Measurements from ENCODE around the gene CTNNA1.

DNA sequence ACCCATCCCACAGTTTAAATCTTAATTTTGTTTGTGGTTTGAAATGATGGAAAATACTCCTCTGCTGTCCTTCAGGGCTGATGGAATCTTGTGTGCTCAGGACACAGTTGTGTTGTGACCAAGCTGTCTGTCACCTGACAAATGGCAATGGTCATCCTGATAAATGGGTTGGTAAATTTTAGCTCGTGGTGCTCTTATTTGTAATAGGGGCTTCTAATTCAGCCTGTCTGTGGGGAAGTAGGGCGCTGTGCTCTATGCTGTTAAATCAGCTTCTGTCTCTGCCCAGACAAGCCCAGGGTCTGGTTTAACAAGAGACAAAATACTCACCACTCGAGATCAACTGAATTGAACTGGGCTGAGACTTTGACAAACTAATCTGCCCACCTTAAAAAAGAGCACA is 117.4 kb downstream of the CTNNA1 start:
- TF ChIP-seq, protein P1, sequence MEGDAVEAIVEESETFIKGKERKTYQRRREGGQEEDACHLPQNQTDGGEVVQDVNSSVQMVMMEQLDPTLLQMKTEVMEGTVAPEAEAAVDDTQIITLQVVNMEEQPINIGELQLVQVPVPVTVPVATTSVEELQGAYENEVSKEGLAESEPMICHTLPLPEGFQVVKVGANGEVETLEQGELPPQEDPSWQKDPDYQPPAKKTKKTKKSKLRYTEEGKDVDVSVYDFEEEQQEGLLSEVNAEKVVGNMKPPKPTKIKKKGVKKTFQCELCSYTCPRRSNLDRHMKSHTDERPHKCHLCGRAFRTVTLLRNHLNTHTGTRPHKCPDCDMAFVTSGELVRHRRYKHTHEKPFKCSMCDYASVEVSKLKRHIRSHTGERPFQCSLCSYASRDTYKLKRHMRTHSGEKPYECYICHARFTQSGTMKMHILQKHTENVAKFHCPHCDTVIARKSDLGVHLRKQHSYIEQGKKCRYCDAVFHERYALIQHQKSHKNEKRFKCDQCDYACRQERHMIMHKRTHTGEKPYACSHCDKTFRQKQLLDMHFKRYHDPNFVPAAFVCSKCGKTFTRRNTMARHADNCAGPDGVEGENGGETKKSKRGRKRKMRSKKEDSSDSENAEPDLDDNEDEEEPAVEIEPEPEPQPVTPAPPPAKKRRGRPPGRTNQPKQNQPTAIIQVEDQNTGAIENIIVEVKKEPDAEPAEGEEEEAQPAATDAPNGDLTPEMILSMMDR (conservative IDR thresholded peaks at IDR 0.05; ENCODE audit: low read length) = no peak
- TF ChIP-seq EZH2phosphoT487 (IDR thresholded peaks at IDR 0.05; ENCODE audit: borderline replicate concordance) = no peak
